Type B pancreatic cell (in vitro differentiated cells): Measurements from ENCODE around the gene BSDC1. TPM values are rescaled to one million over a fixed set of nuclear protein-coding genes. Genes with fewer than 3 reads are reported as not detected.

Experiments
- DNase-seq: peaks from one replicate; pipeline ENCODE4 v3.0.0; 2021; ENCODE audit warnings: mixed read lengths; ENCODE audit not compliant: unreplicated experiment; ENCODE audit errors: extremely low spot score
- H3K27ac Mint-ChIP-seq: 2 replicates; pipeline ENCODE4 v1.8.0; 2021; ENCODE audit warnings: mild to moderate bottlenecking, mixed read lengths
- H3K27me3 Mint-ChIP-seq: 2 replicates; pipeline ENCODE4 v1.8.0; 2021; ENCODE audit warnings: mixed read lengths
- H3K36me3 Mint-ChIP-seq: 2 replicates; pipeline ENCODE4 v1.8.0; 2021; ENCODE audit warnings: mixed read lengths
- H3K4me1 Mint-ChIP-seq: one replicate; pipeline ENCODE4 v1.8.0; 2021; ENCODE audit warnings: mixed read lengths; ENCODE audit not compliant: unreplicated experiment
- H3K4me3 Mint-ChIP-seq: 2 replicates; pipeline ENCODE4 v1.8.0; 2021; ENCODE audit warnings: mild to moderate bottlenecking, mixed read lengths
- H3K9me3 Mint-ChIP-seq: 2 replicates; pipeline ENCODE4 v1.8.0; 2021; ENCODE audit warnings: mixed read lengths
- total RNA-seq: library from RNA; stranded (reverse); gene quantifications from 2 replicates; pipeline ENCODE4 v1.2.1, GENCODE V29; 2021; ENCODE audit warnings: low replicate concordance
- TF ChIP-seq, protein P1 (sequence below): fragments of 200-600 bp; sonication (generic); conservative IDR thresholded peaks from 2 replicates; pipeline ENCODE4 v1.5.0; 2021; ENCODE audit warnings: antibody characterized with exemption, mild to moderate bottlenecking

The BSDC1 gene
- total RNA-seq, 1 donor from 2014 or later, result 71.3 TPM

DNA sequence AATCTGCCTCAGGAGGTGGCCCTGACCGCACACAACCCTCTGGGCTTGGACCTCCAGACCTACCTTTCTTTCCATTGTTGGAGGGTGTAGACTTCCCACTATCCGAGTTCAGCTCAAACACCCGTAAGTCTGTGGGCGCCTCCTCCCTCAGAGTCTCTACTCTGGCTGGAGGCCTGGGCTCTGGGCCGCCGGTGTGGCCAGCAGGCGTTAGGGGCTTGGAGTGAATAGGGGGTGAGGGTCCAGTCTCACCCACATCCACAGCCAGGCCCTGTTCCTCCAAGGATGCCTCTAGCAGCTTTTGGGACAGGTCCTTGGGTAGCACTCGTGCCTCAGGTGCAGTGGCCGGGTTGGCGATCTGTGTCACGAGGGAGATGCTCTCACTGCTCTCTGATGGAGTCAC is 18.0 kb downstream of the BSDC1 start:
- TF ChIP-seq, protein P1, sequence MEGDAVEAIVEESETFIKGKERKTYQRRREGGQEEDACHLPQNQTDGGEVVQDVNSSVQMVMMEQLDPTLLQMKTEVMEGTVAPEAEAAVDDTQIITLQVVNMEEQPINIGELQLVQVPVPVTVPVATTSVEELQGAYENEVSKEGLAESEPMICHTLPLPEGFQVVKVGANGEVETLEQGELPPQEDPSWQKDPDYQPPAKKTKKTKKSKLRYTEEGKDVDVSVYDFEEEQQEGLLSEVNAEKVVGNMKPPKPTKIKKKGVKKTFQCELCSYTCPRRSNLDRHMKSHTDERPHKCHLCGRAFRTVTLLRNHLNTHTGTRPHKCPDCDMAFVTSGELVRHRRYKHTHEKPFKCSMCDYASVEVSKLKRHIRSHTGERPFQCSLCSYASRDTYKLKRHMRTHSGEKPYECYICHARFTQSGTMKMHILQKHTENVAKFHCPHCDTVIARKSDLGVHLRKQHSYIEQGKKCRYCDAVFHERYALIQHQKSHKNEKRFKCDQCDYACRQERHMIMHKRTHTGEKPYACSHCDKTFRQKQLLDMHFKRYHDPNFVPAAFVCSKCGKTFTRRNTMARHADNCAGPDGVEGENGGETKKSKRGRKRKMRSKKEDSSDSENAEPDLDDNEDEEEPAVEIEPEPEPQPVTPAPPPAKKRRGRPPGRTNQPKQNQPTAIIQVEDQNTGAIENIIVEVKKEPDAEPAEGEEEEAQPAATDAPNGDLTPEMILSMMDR, result no peak
- no peak overlapping the region for H3K27ac Mint-ChIP-seq
- no peaks in the 10 kb centered on the region for H3K9me3 Mint-ChIP-seq
- H3K4me1 Mint-ChIP-seq, result no peaks in the 10 kb centered on the region
- DNase-seq, result no peak
- H3K36me3 Mint-ChIP-seq, result peaks cover 29% of the 10 kb centered on the region
- no peaks in the 10 kb centered on the region for H3K27me3 Mint-ChIP-seq
- H3K4me3 Mint-ChIP-seq, result no peak overlapping the region

DNA sequence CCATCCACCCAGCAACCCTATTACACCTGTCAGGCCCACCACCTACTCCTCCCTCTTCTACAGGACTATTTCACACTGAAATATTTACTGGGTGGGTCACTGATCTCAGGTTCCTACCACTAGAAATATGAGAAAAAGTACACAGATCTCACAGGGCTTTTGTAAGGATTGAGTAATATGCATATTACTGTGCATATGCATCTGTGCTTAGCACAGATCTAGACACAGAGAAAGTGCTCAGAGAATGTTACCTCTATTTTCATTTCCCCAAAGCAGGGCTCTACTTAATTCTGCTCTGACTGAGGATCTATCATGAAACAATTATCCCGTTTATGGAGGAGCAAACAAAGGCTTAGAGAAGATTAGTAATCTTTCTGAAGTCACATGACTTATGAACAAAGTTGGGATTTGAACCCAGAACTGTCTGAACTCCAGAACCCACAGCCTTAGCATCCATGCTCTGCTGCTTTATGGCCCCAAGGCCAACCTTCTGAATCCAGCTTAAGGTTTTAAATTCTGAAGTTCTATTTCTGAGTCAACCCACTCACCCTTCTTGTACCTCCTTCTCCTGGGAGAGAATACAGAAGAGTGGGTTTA is 20.1 kb downstream of the BSDC1 start:
- DNase-seq, result no peak
- Mint-ChIP-seq H3K36me3 (peaks cover 25% of the 10 kb centered on the region), H3K27ac (no peak overlapping the region), H3K4me3 (no peak overlapping the region), H3K4me1 (no peaks in the 10 kb centered on the region), H3K27me3 (no peaks in the 10 kb centered on the region), H3K9me3 (no peaks in the 10 kb centered on the region)
- TF ChIP-seq, protein P1, result no peak

DNA sequence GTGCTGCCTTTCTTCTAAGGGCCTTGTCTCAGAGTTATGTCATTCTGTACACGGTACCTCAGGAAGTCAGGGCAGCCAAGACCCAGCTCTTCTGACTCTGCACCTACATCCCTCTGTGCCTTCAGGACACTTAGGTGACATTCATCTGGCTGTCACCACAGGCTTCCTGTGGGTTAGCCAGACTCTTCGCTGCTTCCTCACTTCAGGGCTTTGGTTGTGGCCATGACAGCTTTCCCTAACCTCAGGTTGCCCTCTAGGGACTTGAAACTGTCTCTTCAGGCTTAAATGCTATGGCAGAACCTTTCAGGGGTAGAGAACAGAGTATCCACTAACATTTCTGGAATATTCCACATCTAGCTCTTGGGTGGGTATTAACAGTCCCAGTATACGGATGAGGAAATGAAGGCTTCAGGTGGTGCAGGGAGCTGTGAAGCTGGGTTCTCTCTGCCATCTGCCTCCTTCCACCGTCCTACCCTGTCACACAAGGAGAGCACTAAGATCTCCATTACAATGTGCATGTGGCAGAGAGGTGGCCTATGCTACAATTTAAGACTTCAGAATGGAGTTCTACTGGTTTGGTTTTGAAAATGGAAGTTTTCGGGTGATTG is 22.0 kb downstream of the BSDC1 start:
- no peaks in the 10 kb centered on the region for H3K27me3 Mint-ChIP-seq
- TF ChIP-seq, protein P1, result no peak
- no peak overlapping the region for H3K4me3 Mint-ChIP-seq
- DNase-seq, result no peak
- no peaks in the 10 kb centered on the region for H3K9me3 Mint-ChIP-seq
- peaks cover 15% of the 10 kb centered on the region for H3K36me3 Mint-ChIP-seq
- no peaks in the 10 kb centered on the region for H3K4me1 Mint-ChIP-seq
- H3K27ac Mint-ChIP-seq, result no peak overlapping the region

DNA sequence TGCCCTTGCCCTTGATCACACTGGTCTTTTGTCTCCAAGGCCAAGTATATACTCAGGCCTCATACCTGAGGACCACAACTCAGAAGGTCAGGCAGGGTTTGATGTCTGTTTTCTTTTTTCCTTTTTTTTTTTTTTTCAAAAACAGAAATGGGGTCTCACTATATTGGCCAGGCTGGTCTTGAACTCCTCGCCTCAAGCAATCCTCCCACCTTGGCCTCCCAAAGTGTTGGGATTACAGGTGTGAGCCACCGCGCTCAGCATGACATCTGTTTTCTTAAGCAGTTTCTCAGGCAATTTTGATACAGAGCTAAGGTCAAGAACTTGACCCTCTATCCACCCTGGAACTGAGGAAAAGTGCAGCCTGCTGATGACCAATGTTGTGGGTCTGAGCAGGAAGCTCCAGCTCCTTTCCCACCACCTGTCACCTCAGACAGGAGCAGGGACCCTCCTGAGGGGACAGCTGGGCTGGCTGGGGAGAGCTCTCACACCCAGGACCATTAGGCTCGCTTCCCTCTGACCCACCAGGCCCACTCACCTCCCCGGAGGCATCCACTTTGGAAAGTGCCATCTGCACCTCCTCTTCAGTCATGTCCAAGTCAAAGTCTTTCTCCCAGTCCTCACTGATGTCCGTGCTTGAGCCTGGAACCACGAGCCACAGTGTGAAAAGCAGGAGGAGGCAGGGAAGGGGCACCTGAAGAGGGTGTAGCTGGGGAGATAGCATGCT is 26.2 kb downstream of the BSDC1 start:
- Mint-ChIP-seq H3K4me1 (no peaks in the 10 kb centered on the region), H3K9me3 (no peaks in the 10 kb centered on the region), H3K36me3 (peaks cover 20% of the 10 kb centered on the region), H3K27ac (no peak overlapping the region), H3K4me3 (no peak overlapping the region), H3K27me3 (no peaks in the 10 kb centered on the region)
- TF ChIP-seq, protein P1, result no peak
- no peak for DNase-seq

DNA sequence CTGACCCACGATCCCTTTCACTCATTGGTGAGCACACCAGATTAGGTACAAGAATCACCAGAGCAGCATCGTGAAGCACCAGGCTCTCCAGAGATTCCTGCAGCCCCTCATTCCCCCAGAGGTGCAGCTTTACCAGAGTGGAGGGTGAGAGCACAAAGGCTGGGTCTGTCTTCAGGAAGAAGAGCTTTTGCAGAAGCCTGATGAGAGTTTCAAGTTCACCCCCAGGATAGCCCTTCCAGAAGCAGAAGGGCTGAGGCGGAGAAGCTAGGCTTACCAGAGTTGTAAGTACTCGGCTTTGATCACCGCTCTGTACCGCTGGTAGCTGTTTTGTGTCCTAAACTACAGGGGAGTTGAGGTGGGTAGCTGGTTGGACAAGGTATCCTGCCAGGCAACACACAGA is 28.8 kb downstream of the BSDC1 start:
- no peaks in the 10 kb centered on the region for H3K9me3 Mint-ChIP-seq
- peaks cover 5% of the 10 kb centered on the region for H3K27me3 Mint-ChIP-seq
- peaks cover 10% of the 10 kb centered on the region for H3K4me1 Mint-ChIP-seq
- H3K36me3 Mint-ChIP-seq, result peaks cover 25% of the 10 kb centered on the region
- H3K27ac Mint-ChIP-seq, result no peak overlapping the region
- DNase-seq, result no peak
- no peak overlapping the region for H3K4me3 Mint-ChIP-seq
- TF ChIP-seq, protein P1, result no peak
